ENCODE data around the gene HMGCR. TPM values are rescaled to one million over a fixed set of nuclear protein-coding genes. Genes with fewer than 3 reads are reported as not detected.

Gene HMGCR
- total RNA-seq, 1 experiment from 2014 or later: 178 TPM

DNA sequence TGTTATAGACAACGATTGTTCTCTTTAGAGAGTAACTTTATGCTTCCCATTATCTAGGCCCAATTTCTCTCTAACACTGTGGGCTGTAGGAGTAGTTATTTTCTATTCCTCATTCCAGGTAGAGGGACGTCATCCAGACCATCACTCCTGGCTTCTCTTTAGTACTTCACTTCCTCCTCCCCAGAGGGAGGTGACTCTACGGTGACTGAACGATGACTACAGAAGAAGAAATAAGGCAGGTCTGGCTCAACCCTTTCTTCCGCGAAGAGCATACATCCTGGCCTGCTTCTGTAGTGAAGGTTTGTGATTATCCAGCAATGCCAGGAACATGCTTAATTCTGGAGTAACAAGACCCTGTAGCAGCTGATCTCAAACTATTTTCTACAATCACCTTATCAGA lies 50.8 kb downstream of the HMGCR start:
- Histone ChIP-seq H3K56ac (ENCODE audit: insufficient read length, low read depth, low read length) (no peak overlapping the region), H2BK12ac (ENCODE audit: insufficient read length, low read depth, low read length) (no peak overlapping the region), H4K5ac (ENCODE audit: insufficient read length, low read depth, low read length) (no peak overlapping the region), H3K79me1 (ENCODE audit: insufficient read depth, low read depth, low read length, poor library complexity, severe bottlenecking) (no peaks in the 10 kb centered on the region), H3K23ac (ENCODE audit: insufficient read length, low read depth, low read length) (no peak overlapping the region), H2BK5ac (ENCODE audit: insufficient read length, low read length) (no peak overlapping the region), H4K8ac (replicated peaks; ENCODE audit: insufficient read length, low read depth, low read length) (no peak overlapping the region), H4K20me1 (ENCODE audit: control insufficient read depth, insufficient read depth, insufficient read length) (no peaks in the 10 kb centered on the region), H3K79me2 (ENCODE audit: insufficient read depth, low read length) (no peaks in the 10 kb centered on the region), H3K27me3 (ENCODE audit: insufficient read depth, low read length) (no peaks in the 10 kb centered on the region), H3K23me2 (ENCODE audit: insufficient read length, low read depth, low read length, poor library complexity, severe bottlenecking) (no peaks in the 10 kb centered on the region), H2BK120ac (ENCODE audit: low read depth, low read length, poor library complexity, severe bottlenecking) (no peak overlapping the region), H2AK5ac (ENCODE audit: insufficient read length, low read length) (no peak overlapping the region), H3K9me3 (ENCODE audit: control insufficient read depth, low read depth, low read length) (no peaks in the 10 kb centered on the region), H3K9ac (ENCODE audit: extremely low read depth, insufficient read length, low read length) (no peak overlapping the region), H4K91ac (ENCODE audit: insufficient read length, low read depth, low read length) (no peak overlapping the region), H3T11ph (ENCODE audit: low read length) (no peak overlapping the region), H3K4me2 (ENCODE audit: insufficient read depth, insufficient read length, low read length) (no peak overlapping the region), H3K27ac (ENCODE audit: insufficient read length, low read depth, low read length) (no peak overlapping the region), H3K18ac (ENCODE audit: insufficient read length, low read depth, low read length) (no peak overlapping the region), H3K4me1 (ENCODE audit: insufficient read depth, low read length) (no peaks in the 10 kb centered on the region), H2BK20ac (ENCODE audit: low read depth, low read length, poor library complexity, severe bottlenecking) (no peak overlapping the region), H3K14ac (ENCODE audit: insufficient read depth, low read length) (no peak overlapping the region), H2AFZ (ENCODE audit: low read length) (no peak overlapping the region), H3K4ac (ENCODE audit: low read depth, low read length) (no peak overlapping the region), H2BK15ac (ENCODE audit: low read depth, low read length) (no peak overlapping the region)
- Mint-ChIP-seq H3K4me3 (no peak overlapping the region), H3K9me3 (no peaks in the 10 kb centered on the region), H3K4me1 (no peaks in the 10 kb centered on the region), H3K36me3 (ENCODE audit: insufficient read depth in 1 of 3, low read depth in 3 of 3) (peaks cover 0 to 21% (median 18%) of the 10 kb centered on the region in 3 experiments; a peak in 5 of 7 replicates), H3K27ac (no peak overlapping the region), H3K27me3 (ENCODE audit: low read depth) (no peaks in the 10 kb centered on the region)
- WGBS (ENCODE audit: extremely low coverage, insufficient read length, low lambda C conversion rate): no CpG with 5 or more reads among the region's 6 CpGs
- no peak for DNase-seq
- TF ChIP-seq, protein P1, sequence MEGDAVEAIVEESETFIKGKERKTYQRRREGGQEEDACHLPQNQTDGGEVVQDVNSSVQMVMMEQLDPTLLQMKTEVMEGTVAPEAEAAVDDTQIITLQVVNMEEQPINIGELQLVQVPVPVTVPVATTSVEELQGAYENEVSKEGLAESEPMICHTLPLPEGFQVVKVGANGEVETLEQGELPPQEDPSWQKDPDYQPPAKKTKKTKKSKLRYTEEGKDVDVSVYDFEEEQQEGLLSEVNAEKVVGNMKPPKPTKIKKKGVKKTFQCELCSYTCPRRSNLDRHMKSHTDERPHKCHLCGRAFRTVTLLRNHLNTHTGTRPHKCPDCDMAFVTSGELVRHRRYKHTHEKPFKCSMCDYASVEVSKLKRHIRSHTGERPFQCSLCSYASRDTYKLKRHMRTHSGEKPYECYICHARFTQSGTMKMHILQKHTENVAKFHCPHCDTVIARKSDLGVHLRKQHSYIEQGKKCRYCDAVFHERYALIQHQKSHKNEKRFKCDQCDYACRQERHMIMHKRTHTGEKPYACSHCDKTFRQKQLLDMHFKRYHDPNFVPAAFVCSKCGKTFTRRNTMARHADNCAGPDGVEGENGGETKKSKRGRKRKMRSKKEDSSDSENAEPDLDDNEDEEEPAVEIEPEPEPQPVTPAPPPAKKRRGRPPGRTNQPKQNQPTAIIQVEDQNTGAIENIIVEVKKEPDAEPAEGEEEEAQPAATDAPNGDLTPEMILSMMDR (conservative IDR thresholded peaks at IDR 0.05): no peak
